ENCODE results near the gene RAB37.

The RAB37 gene

GRCh38 chr17:74736513-74737298 lies at the start of gene RAB37:
TSS of gene RAB37 (plus strand) at chr17:74737256. CDS start at chr17:74737273, 17 bp downstream.
- TF ChIP-seq CTCF (IDR thresholded peaks at IDR 0.05) = no peak
- H3K4me3 ChIP-seq = peak within 1 kb of the TSS; percentile 64
- DNase-seq (ENCODE audit: low spot score) = no peak
- H3K27ac ChIP-seq = no peak within 1 kb of the TSS

GRCh38 chr17:74687886-74688285 lies 49.2 kb upstream of the RAB37 start:
- Histone ChIP-seq H3K27ac (no peak overlapping the region), H3K4me3 (no peak overlapping the region)
- TF ChIP-seq CTCF (IDR thresholded peaks at IDR 0.05) = no peak
- DNase-seq (ENCODE audit: low spot score) = peak; percentile 19

GRCh38 chr17:74690409-74690825 lies 46.6 kb upstream of the RAB37 start:
- TF ChIP-seq CTCF (IDR thresholded peaks at IDR 0.05) = no peak
- H3K4me3 ChIP-seq = no peak overlapping the region
- no peak overlapping the region for H3K27ac ChIP-seq
- DNase-seq (ENCODE audit: low spot score) = no peak

- no peak for DNase-seq (ENCODE audit: low spot score)
- Histone ChIP-seq H3K27ac (no peak overlapping the region), H3K4me3 (no peak overlapping the region)
- TF ChIP-seq CTCF (IDR thresholded peaks at IDR 0.05) = no peak
Observed at GRCh38 chr17:74691151-74691550, 45.9 kb upstream of the RAB37 start.

- no peak overlapping the region for H3K4me3 ChIP-seq
- no peak for TF ChIP-seq CTCF (IDR thresholded peaks at IDR 0.05)
- DNase-seq (ENCODE audit: low spot score) = no peak
- H3K27ac ChIP-seq = no peak overlapping the region
Observed at GRCh38 chr17:74694081-74694480, 43.0 kb upstream of the RAB37 start.

GRCh38 chr17:74695629-74696028 lies 41.4 kb upstream of the RAB37 start:
- H3K4me3 ChIP-seq = no peak overlapping the region
- no peak for DNase-seq (ENCODE audit: low spot score)
- H3K27ac ChIP-seq = no peak overlapping the region
- TF ChIP-seq CTCF (IDR thresholded peaks at IDR 0.05) = no peak

GRCh38 chr17:74697515-74697914 lies 39.5 kb upstream of the RAB37 start:
- no peak for TF ChIP-seq CTCF (IDR thresholded peaks at IDR 0.05)
- DNase-seq (ENCODE audit: low spot score) = no peak
- Histone ChIP-seq H3K4me3 (no peak overlapping the region), H3K27ac (no peak overlapping the region)

All from coronary artery (tissue), 2 donors.